ENCODE data around the gene CDK10.

- TF ChIP-seq ZNF24 (IDR thresholded peaks at IDR 0.05) (no peak), TEAD2 (tag; IDR thresholded peaks at IDR 0.05) (no peak), CHD7 (IDR thresholded peaks at IDR 0.05; ENCODE audit: low read depth, low read length) (no peak), JUND (IDR thresholded peaks at IDR 0.05; ENCODE audit: borderline replicate concordance, low read depth, low read length) (no peak), JUND (tag; IDR thresholded peaks at IDR 0.05; ENCODE audit: borderline replicate concordance, low read depth, low read length) (no peak), SMC3 (conservative IDR thresholded peaks at IDR 0.05; ENCODE audit: insufficient read depth, low read depth, low read length) (no peak)
These were observed 52.2 kb downstream of the CDK10 start for GRCh38 chr16:89738538-89739317.
